ENCODE results near the gene GPR157. TPM values are rescaled to one million over a fixed set of nuclear protein-coding genes. Genes with fewer than 3 reads are reported as not detected.

GPR157 gene
- total RNA-seq, 1 donor from 2014 or later: 19.4 TPM

DNA sequence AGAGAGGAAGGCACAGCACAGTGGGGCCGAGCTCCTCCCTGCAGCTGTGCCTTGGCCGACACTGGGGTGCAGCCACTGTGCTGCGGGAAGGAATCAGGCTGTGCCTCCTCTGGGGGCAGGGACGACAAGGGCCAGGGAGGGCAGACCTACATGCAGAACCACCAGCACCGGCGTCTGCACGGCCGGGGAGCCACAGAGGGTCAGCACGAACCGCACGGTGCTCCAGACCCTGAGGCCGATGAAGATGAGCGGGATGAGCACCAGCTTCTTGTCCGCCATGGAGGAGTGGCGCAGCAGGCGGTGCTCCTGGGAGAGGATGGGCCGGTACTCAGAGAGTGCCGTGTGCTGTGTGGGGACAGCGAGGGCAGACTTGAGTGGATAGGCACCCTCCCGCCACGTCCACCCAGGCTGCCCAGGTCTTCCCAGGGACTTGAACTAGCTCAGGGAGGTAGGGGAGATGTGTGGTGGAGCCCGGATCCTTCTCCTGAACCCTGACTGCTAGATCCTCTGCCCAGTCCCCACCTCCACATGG lies 23.5 kb downstream of the GPR157 start:
- Histone ChIP-seq H3K27ac (no peak overlapping the region), H3K4me1 (peaks cover 4% of the 10 kb centered on the region), H3K27me3 (no peaks in the 10 kb centered on the region), H3K4me3 (no peak overlapping the region), H3K9me3 (no peaks in the 10 kb centered on the region), H3K36me3 (peaks cover 0 to 20% of the 10 kb centered on the region in 2 donors)
- no peak for TF ChIP-seq POLR2AphosphoS5 (IDR thresholded peaks at IDR 0.05; ENCODE audit: insufficient read depth in 1 of 2, low read depth in 1 of 2)
- TF ChIP-seq CTCF (IDR thresholded peaks at IDR 0.05): no peak
- no peak for TF ChIP-seq POLR2A (IDR thresholded peaks at IDR 0.05)
- no peak for DNase-seq (ENCODE audit: extremely low spot score in 2 of 2)
- intact Hi-C loops (cut with DNase I): no loop called here

DNA sequence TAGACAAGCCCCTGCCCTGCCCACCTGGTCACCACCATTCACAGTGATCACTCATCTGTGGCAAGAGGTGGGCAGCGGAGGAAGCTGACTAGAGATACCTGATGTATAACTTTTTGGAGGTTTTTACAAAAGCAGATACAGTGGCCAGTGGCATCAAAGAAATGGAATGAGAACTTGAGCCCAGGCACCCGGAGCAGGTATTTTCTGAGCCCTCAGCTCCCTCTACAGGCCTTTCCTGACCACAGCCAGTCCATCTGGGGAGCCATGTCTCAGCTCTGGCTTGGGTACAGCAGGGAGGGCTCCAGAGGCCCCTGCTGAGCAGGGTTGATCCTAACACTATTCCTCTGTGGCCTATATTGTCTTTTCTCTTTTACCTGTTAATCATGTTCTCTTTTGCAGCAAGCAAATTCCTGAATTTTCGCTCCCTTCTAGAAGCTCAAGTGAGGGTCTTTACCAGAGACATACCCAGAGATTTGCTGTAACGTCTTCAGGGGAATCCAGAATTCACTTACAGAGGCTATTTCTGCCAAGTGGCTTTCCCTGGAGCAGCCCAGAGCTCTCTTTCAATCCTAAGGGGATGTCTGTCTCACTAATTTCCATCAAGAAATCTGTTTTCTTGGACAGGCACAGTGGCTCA lies 27.3 kb downstream of the GPR157 start:
- peaks cover 0 to 14% of the 10 kb centered on the region in 2 donors for H3K36me3 ChIP-seq
- TF ChIP-seq POLR2AphosphoS5 (IDR thresholded peaks at IDR 0.05; ENCODE audit: insufficient read depth in 1 of 2, low read depth in 1 of 2): no peak
- peak in 2 of 3 experiments; percentile 50 to 56 for TF ChIP-seq CTCF (IDR thresholded peaks at IDR 0.05)
- no peaks in the 10 kb centered on the region for H3K27me3 ChIP-seq
- no peak overlapping the region for H3K4me3 ChIP-seq
- no peaks in the 10 kb centered on the region for H3K4me1 ChIP-seq
- intact Hi-C loops (cut with DNase I): no loop called here
- no peak for DNase-seq (ENCODE audit: extremely low spot score in 2 of 2)
- no peaks in the 10 kb centered on the region for H3K9me3 ChIP-seq
- H3K27ac ChIP-seq: peak overlapping the region; percentile 53

DNA sequence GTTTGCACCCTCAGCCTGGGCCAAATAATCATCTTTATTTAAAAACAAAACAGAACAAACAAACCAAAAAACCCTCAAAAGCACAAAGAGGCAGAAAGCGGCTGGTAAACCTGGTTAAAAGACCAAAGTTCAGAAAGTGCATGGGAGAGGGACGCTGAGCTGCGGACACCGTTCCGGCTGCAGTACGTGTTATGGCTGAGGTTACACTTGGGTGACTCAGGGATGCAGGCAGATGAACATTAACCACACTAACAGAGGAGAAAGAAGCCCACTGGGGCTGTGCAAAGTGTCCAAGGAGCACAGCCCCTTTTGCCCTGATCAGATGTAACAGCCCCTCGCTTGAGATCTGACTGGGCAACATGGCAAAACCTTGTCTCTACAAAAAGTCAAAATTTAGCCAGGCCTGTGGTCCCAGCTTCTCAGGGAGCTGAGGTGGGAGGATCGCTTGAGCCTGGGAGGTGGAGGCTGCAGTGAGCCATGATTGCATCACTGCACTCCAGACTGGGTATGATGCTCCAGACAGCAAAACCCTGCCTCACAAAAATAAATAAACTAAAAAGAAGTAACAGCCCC lies 28.3 kb downstream of the GPR157 start:
- Histone ChIP-seq H3K27ac (peak overlapping the region; percentile 53), H3K4me1 (no peaks in the 10 kb centered on the region), H3K36me3 (peaks cover 0 to 14% of the 10 kb centered on the region in 2 donors), H3K27me3 (no peaks in the 10 kb centered on the region), H3K9me3 (no peaks in the 10 kb centered on the region), H3K4me3 (no peak overlapping the region)
- no peak for DNase-seq (ENCODE audit: extremely low spot score in 2 of 2)
- intact Hi-C loops (cut with DNase I): no loop called here
- TF ChIP-seq POLR2AphosphoS5 (IDR thresholded peaks at IDR 0.05; ENCODE audit: insufficient read depth in 1 of 2, low read depth in 1 of 2): no peak
- TF ChIP-seq CTCF (IDR thresholded peaks at IDR 0.05): no peak
- no peak for TF ChIP-seq POLR2A (IDR thresholded peaks at IDR 0.05)

DNA sequence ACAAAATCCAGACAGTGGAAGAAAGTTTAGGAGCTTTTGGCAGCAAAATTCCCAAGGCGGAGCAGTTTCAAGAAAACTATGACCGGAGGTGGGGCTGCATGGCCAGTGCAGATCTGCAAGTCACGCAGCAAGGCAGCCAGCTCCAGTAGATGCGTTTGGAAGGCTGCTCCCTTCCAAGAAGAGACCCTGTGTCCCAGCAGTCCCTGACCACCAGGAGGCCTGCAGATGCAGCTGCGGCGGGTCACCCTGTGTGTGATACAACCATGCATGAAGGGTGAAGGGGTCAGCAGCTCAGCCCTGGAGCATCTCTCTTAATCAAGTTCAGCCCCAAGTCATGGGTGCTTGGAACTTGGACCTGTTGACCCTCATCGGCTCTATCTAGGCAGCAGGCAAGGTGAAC lies 29.3 kb downstream of the GPR157 start:
- no peaks in the 10 kb centered on the region for H3K27me3 ChIP-seq
- DNase-seq (ENCODE audit: extremely low spot score in 2 of 2): no peak
- H3K27ac ChIP-seq: no peak overlapping the region
- intact Hi-C loops (cut with DNase I): no loop called here
- no peaks in the 10 kb centered on the region for H3K4me1 ChIP-seq
- H3K9me3 ChIP-seq: no peaks in the 10 kb centered on the region
- peaks cover 0 to 14% of the 10 kb centered on the region in 2 donors for H3K36me3 ChIP-seq
- H3K4me3 ChIP-seq: no peak overlapping the region
- no peak for TF ChIP-seq CTCF (IDR thresholded peaks at IDR 0.05)

Data from vagina (tissue), 2 donors.